PC-3 (cell line): Measurements from ENCODE around the gene DROSHA. TPM values are rescaled to one million over a fixed set of nuclear protein-coding genes. Genes with fewer than 3 reads are reported as not detected.

Source experiments
- ATAC-seq: fragments of 200-7000 bp; cut with Tn5 transposase; 2 replicates; pipeline ENCODE4 v1.9.1; 2020; ENCODE audit warnings: mild to moderate bottlenecking, moderate library complexity
- BruUV-seq: library from RNA; stranded (reverse); fragments of 400-500 nt; replicated peaks from 2 replicates; lab custom pipeline; 2021; lab: Mats Ljungman, UMichigan
- CTCF ChIA-PET: fragments of 300-600 bp; sonication (Branson Sonifier 250); formaldehyde crosslinking; loops from one replicate; lab custom pipeline; 2022; ENCODE audit warnings: antibody characterized with exemption; lab: Charles Lee
- POLR2A ChIA-PET: fragments of 300-600 bp; sonication (Branson Sonifier 250); formaldehyde crosslinking; loops from one replicate; lab custom pipeline; 2022; ENCODE audit warnings: antibody characterized with exemption; ENCODE audit not compliant: unreplicated experiment; lab: Charles Lee
- DNase-seq: peaks from one replicate; pipeline ENCODE4 v3.0.0-alpha.2; 2015
- H2AFZ ChIP-seq: fragments of 300-600 bp; sonication (generic); 2 replicates; pipeline ENCODE4 v1.6.0; 2016; ENCODE audit warnings: antibody characterized with exemption, low read length
- H3F3A ChIP-seq: fragments of 300-600 bp; sonication (generic); one replicate; pipeline ENCODE4 v1.6.0; 2017; ENCODE audit warnings: antibody characterized with exemption, low read length, control low read depth, mild to moderate bottlenecking; ENCODE audit not compliant: unreplicated experiment
- H3K27ac ChIP-seq: fragments of 300-600 bp; sonication (generic); 2 replicates; pipeline ENCODE4 v1.5.1; 2016; ENCODE audit warnings: mild to moderate bottlenecking, low read length
- H3K27me3 ChIP-seq: fragments of 300-600 bp; sonication (generic); 2 replicates; pipeline ENCODE4 v1.6.1; 2016; ENCODE audit warnings: low read length, mixed read lengths
- H3K36me3 ChIP-seq: fragments of 300-600 bp; sonication (generic); 2 replicates; pipeline ENCODE4 v1.6.1; 2016; ENCODE audit warnings: low read depth, mixed run types, low read length, mixed read lengths
- H3K4me1 ChIP-seq: fragments of 300-600 bp; sonication (generic); 2 replicates; pipeline ENCODE4 v1.5.1; 2016; ENCODE audit warnings: low read length; ENCODE audit not compliant: insufficient read depth
- H3K4me2 ChIP-seq: fragments of 300-600 bp; sonication (generic); 2 replicates; pipeline ENCODE4 v1.6.0; 2016; ENCODE audit warnings: low read length
- H3K4me3 ChIP-seq: fragments of 300-600 bp; sonication (generic); 2 replicates; pipeline ENCODE4 v1.5.1; 2016; ENCODE audit warnings: mild to moderate bottlenecking, low read length, mixed read lengths
- H3K79me2 ChIP-seq: fragments of 300-600 bp; sonication (generic); 2 replicates; pipeline ENCODE4 v1.6.1; 2017; ENCODE audit warnings: low read length, mixed read lengths
- H3K9ac ChIP-seq: fragments of 300-600 bp; sonication (generic); 2 replicates; pipeline ENCODE4 v1.6.0; 2016; ENCODE audit warnings: mild to moderate bottlenecking, low read length
- H3K9me2 ChIP-seq: fragments of 300-600 bp; sonication (generic); replicated peaks from 2 replicates; pipeline ENCODE4 v1.6.1; 2016; ENCODE audit warnings: mixed run types, low read length, mixed read lengths
- H3K9me3 ChIP-seq: fragments of 300-600 bp; sonication (generic); 2 replicates; pipeline ENCODE4 v1.6.1; 2016; ENCODE audit warnings: low read length, mixed read lengths
- H4K20me1 ChIP-seq: fragments of 300-600 bp; sonication (generic); 2 replicates; pipeline ENCODE4 v1.6.1; 2016; ENCODE audit warnings: low read length, mixed read lengths
- CTCF ChIP-seq: fragments of 300-600 bp; sonication (generic); conservative IDR thresholded peaks from 2 replicates; pipeline ENCODE4 v1.5.1; 2017; ENCODE audit warnings: antibody characterized with exemption, low read depth, mild to moderate bottlenecking, low read length
- EZH2 ChIP-seq: fragments of 300-600 bp; sonication (generic); IDR thresholded peaks from one replicate; pipeline ENCODE4 v1.6.1; 2017; ENCODE audit warnings: antibody characterized with exemption, mild to moderate bottlenecking, low read length; ENCODE audit not compliant: unreplicated experiment
- EZH2phosphoT487 ChIP-seq: fragments of 300-600 bp; sonication (generic); IDR thresholded peaks from 2 replicates; pipeline ENCODE4 v1.6.1; 2018; ENCODE audit warnings: mild to moderate bottlenecking, antibody characterized with exemption, low read length, borderline replicate concordance
- intact Hi-C: fragments of 100-400 bp; cut with micrococcal nuclease; formaldehyde crosslinking; loops from 2 replicates; pipeline ENCODE4 v1.9.0; 2023
- total RNA-seq: library from RNA; depleted of rRNA; stranded (reverse); fragments of >200 nt; gene quantifications from 2 replicates; pipeline ENCODE4 v1.2.3, GENCODE V29; 2014

The DROSHA gene
- total RNA-seq, 1 experiment from 2014 or later = 60.7 TPM

GRCh38 chr5:31413030-31413812, 118.7 kb downstream of the DROSHA start:
- POLR2A ChIA-PET = no interaction called here
- no peak for DNase-seq

GRCh38 chr5:31412324-31412723, 119.6 kb downstream of the DROSHA start:
- no peak for DNase-seq
- H3K27ac ChIP-seq = no peak overlapping the region
- no peak for ATAC-seq
- no peak overlapping the region for H3K4me2 ChIP-seq
- ChIA-PET POLR2A (no interaction called here), CTCF (no interaction called here)
- intact Hi-C loops = no loop called here
- H3K9ac ChIP-seq = no peak overlapping the region
- BruUV-seq = no TSS peak
- H3K79me2 ChIP-seq = no peaks in the 10 kb centered on the region
- TF ChIP-seq EZH2phosphoT487 = no peak
- TF ChIP-seq EZH2 = no peak
- TF ChIP-seq CTCF = no peak
- H3K9me3 ChIP-seq = no peaks in the 10 kb centered on the region
- no peaks in the 10 kb centered on the region for H3K27me3 ChIP-seq
- H3K4me1 ChIP-seq = peaks cover 15% of the 10 kb centered on the region
- H2AFZ ChIP-seq = no peak overlapping the region
- no peaks in the 10 kb centered on the region for H3K9me2 ChIP-seq
- H3F3A ChIP-seq = no peaks in the 10 kb centered on the region
- H3K4me3 ChIP-seq = no peak overlapping the region
- H4K20me1 ChIP-seq = no peaks in the 10 kb centered on the region
- peaks cover 47% of the 10 kb centered on the region; the same call in 1 of the 2 replicates for H3K36me3 ChIP-seq

More at GRCh38 chr5:31413030-31413812, 118.7 kb downstream of the DROSHA start:
- no peak for ATAC-seq
- H3K9ac ChIP-seq = no peak overlapping the region
- CTCF ChIA-PET = no interaction called here
- H3K27me3 ChIP-seq = no peaks in the 10 kb centered on the region
- H2AFZ ChIP-seq = no peak overlapping the region
- H3K27ac ChIP-seq = no peak overlapping the region
- BruUV-seq = no TSS peak
- H3K36me3 ChIP-seq = peaks cover 47% of the 10 kb centered on the region; the same call in 1 of the 2 replicates
- intact Hi-C loops = no loop called here
- H3K4me2 ChIP-seq = no peak overlapping the region
- H3K9me3 ChIP-seq = no peaks in the 10 kb centered on the region
- H3K4me1 ChIP-seq = peaks cover 12% of the 10 kb centered on the region
- H3K79me2 ChIP-seq = no peaks in the 10 kb centered on the region
- H3F3A ChIP-seq = no peaks in the 10 kb centered on the region
- no peak overlapping the region for H3K4me3 ChIP-seq
- TF ChIP-seq EZH2 = no peak
- no peak for TF ChIP-seq CTCF
- no peak for TF ChIP-seq EZH2phosphoT487
- H4K20me1 ChIP-seq = no peaks in the 10 kb centered on the region
- H3K9me2 ChIP-seq = no peaks in the 10 kb centered on the region

DNA sequence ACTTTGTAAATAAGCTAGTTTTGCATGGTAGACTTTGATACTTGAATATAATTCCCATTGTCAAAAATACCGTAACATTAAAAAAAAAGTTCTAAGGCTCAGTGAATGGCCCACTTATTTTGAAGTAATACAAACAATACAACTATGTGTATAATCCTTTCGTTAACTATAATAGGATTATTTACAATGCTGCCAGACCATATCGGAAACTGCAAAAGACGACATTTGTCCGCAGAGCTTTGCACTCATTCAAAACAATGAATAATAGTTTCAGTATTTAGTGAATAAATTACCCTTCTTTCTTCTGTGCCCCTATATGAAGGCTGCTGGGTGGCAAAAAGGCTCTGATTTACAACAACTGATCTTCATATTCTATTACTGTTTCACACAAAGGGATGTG, 121.8 kb downstream of the DROSHA start:
- Histone ChIP-seq H3K4me3 (no peak overlapping the region), H3K4me2 (no peak overlapping the region), H3K36me3 (peaks cover 58% of the 10 kb centered on the region; the same call in 1 of the 2 replicates), H3K79me2 (no peaks in the 10 kb centered on the region), H2AFZ (no peak overlapping the region), H3K9me2 (no peaks in the 10 kb centered on the region), H3K9me3 (no peaks in the 10 kb centered on the region), H4K20me1 (no peaks in the 10 kb centered on the region), H3K27ac (no peak overlapping the region), H3K27me3 (no peaks in the 10 kb centered on the region), H3F3A (no peaks in the 10 kb centered on the region), H3K4me1 (peaks cover 15% of the 10 kb centered on the region), H3K9ac (no peak overlapping the region)
- POLR2A ChIA-PET = no interaction called here
- intact Hi-C loops = no loop called here
- ATAC-seq = no peak
- no peak for DNase-seq
- CTCF ChIA-PET = no interaction called here
- TF ChIP-seq CTCF (no peak), EZH2 (no peak), EZH2phosphoT487 (no peak)
- BruUV-seq = no TSS peak
